NK-92 (cell line): Measurements from ENCODE around the gene PLET1.
"Not testable (repeated sequence)": the region's sequence is repeated elsewhere in the genome, so short reads cannot be mapped to it uniquely, and the experiment has no call there.

Experiments used
- DNase-seq: peaks from one replicate; lab custom pipeline; 2025; ENCODE audit not compliant: unreplicated experiment; lab: John Stamatoyannopoulos, UW

Gene PLET1

DNA sequence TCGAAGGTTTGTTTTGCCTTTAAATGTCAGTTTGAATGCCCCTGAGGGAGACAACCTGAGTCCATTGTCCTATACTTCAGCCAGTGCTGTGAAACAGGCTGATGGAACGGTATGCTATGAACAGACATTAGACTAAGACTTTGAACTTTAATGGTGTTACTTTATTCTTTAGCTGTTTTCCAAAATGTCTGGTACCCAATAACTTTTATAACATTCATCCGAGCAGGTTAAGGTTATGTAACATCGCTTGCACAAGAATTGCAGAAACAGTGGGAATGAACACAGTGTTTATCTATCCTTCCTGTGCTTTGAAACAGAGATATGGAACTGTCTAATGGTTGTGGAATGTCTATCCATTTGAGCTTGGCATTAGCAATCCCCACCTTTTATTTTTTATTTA lies 46.9 kb downstream of the PLET1 start:
- DNase-seq = no peak

DNA sequence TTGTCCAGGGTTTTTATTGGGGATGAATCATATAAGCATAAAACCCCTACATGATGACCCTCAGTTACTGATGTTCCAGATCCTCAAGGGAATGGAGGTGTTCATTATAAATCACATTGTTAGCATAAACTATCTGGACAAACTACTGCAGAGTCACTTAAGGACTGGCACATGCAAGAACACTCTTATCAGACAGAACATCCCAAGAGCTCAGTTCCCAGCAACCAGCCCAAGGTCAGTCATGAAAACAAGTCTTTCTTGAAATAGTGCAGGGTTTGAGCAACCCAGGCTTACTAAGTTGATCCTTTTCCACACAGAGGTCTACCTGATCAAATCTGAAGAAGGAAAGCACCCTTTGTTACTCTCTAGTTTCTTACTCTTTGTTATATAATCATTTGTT lies 48.0 kb downstream of the PLET1 start:
- DNase-seq = no peak

DNA sequence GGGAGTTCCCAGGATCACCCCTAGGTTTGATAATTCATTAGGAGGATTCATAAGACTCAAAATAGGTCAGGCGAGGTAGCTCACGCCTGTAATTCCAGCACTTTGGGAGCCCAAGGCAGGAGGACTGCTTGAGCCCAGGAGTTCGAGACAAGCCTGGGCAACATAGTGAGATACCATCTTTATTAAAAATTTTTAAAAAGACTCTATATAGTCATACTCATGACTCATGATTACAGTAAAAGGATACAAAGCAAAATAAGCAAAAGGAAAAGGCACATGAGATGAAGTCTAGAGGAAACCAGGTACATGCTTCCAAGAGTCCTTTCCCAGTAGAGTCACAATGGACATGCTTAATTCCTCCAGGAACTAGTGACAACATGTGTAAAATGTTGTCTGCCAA lies 48.4 kb downstream of the PLET1 start:
- no peak for DNase-seq

DNA sequence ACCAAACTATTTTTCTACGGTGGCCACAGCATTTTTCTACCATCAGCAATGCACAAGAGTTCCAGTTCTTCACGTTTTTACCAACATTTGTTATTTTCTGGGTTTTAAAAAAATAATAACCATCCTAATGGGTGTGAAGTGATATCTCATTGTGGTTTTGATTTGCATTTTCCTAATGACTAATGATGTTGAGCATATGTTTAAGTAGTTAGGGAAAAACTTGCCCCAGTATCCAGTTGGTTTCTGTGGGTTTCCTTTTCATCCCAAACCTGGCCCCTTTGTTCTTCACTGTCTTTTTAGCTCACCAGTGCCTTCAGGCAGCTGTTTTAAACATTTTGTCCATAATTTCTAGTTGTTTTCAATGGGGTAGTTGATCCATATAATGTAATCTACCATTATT lies 49.1 kb downstream of the PLET1 start:
- no peak for DNase-seq

DNA sequence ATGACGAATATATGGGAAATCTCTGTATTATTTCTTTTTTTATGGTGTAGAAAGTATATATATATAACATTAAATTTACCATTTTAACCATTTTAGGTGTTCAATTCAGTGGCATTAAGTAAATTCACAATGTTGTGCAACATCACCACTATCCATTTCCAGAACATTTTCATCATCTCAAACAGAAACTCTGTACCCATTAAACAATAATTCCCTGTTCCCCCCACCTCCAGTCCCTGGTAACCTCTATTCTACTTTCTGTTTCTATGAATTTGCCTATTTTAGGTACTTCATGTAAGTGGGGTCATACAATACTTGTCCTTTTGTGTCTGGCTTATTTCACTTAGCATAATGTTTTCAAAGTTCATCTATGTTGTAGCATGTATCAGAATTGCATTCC lies 49.8 kb downstream of the PLET1 start:
- DNase-seq = no peak

DNA sequence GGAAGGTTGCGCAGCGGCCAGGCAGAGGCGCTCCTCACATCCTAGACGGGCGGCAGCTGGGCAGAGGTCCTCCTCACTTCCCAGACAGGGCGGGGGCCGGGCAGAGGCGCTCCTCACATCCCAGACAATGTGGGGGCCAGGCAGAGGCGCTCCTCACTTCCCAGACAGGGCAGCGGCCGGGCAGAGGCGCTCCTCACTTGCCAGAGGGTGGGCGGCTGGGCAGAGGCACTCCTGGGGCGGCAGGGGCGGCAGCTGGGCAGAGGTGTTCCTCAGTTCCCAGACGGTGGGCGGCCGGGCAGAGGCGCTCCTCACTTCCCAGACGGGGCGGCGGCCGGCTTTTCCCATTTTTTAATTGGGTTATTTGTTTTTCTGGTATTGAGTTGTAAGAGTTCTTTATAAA lies 54.6 kb downstream of the PLET1 start:
- DNase-seq = no peak

DNA sequence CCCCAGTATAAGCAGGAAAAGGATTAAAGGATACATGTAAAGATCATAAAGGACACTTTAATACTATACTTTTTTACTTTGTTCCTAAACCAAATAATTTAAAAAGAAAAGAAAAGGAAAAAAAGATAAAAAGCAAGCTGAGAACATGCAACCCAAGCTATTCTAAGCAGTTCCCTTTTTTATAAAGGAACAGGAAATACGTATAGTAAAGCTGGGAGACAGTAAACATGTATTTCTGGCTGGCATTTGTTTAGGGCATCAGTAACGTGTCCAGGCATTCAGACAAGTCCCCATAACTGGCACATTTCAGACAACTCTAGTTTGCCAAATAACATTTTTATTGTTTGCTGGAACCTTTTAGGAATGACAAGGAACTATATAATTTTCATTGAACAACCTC lies 60.4 kb downstream of the PLET1 start:
- DNase-seq = no peak

DNA sequence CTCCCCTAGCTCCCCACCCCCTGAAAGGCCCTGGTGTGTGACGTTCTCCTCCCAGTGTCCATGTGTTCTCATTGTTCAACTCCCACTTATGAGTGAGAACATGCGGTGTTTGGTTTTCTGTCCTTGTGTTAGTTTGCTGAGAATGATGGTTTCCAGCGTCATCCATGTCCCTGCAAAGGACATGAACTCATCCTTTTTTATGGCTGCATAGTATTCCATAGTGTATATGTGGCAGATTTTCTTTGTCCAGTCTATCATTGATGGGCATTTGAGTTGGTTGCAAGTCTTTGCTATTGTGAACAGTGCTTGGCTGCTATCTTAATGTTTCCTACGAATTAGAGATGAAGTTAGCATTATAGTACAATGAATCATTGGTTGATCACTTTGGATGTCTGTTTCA lies 61.6 kb downstream of the PLET1 start:
- not testable (repeated sequence) for DNase-seq
